ENCODE data around the gene SPPL2A. TPM values are rescaled to one million over a fixed set of nuclear protein-coding genes. Genes with fewer than 3 reads are reported as not detected.
"Not testable (repeated sequence)": the region's sequence is repeated elsewhere in the genome, so short reads cannot be mapped to it uniquely, and the experiment has no call there.

SPPL2A gene
- 69.3 TPM for total RNA-seq (ENCODE audit: insufficient read depth, low replicate concordance)

- peak; percentile 94 for DNase-seq (ENCODE audit: low spot score)
Measured at GRCh38 chr15:50765195-50765967, at the start of gene SPPL2A. Gene SPPL2A (minus strand): TSS chr15:50765706. CDS start chr15:50765533, 173 bp downstream.

- no peak for DNase-seq (ENCODE audit: low spot score)
Measured at GRCh38 chr15:50814634-50815033, 49.1 kb upstream of the SPPL2A start.

GRCh38 chr15:50813865-50814264 lies 48.4 kb upstream of the SPPL2A start:
- DNase-seq (ENCODE audit: low spot score) = no peak

- DNase-seq (ENCODE audit: low spot score) = no peak
Measured at GRCh38 chr15:50813089-50813488, 47.6 kb upstream of the SPPL2A start.

GRCh38 chr15:50812181-50812506 lies 46.6 kb upstream of the SPPL2A start:
- not testable (repeated sequence) for DNase-seq (ENCODE audit: low spot score)

- not testable (repeated sequence) for DNase-seq (ENCODE audit: low spot score)
Measured at GRCh38 chr15:50811461-50812180, 46.1 kb upstream of the SPPL2A start.

GRCh38 chr15:50810128-50810527 lies 44.6 kb upstream of the SPPL2A start:
- no peak for DNase-seq (ENCODE audit: low spot score)

GRCh38 chr15:50808728-50809127 lies 43.2 kb upstream of the SPPL2A start:
- no peak for DNase-seq (ENCODE audit: low spot score)

- DNase-seq (ENCODE audit: low spot score) = no peak
Measured at GRCh38 chr15:50803479-50804180, 38.1 kb upstream of the SPPL2A start.

- no peak for DNase-seq (ENCODE audit: low spot score)
Measured at GRCh38 chr15:50800715-50801114, 35.2 kb upstream of the SPPL2A start.

- peak; percentile 19 for DNase-seq (ENCODE audit: low spot score)
Measured at GRCh38 chr15:50798684-50799083, 33.2 kb upstream of the SPPL2A start.

GRCh38 chr15:50797926-50798325 lies 32.4 kb upstream of the SPPL2A start:
- DNase-seq (ENCODE audit: low spot score) = peak; percentile 84

- DNase-seq (ENCODE audit: low spot score) = no peak
Measured at GRCh38 chr15:50791486-50791885, 26.0 kb upstream of the SPPL2A start.

GRCh38 chr15:50790778-50791453 lies 25.4 kb upstream of the SPPL2A start:
- DNase-seq (ENCODE audit: low spot score) = no peak

- DNase-seq (ENCODE audit: low spot score) = no peak
Measured at GRCh38 chr15:50786871-50787270, 21.4 kb upstream of the SPPL2A start.

GRCh38 chr15:50786438-50786837 lies 20.9 kb upstream of the SPPL2A start:
- no peak for DNase-seq (ENCODE audit: low spot score)

GRCh38 chr15:50783895-50784294 lies 18.4 kb upstream of the SPPL2A start:
- DNase-seq (ENCODE audit: low spot score) = no peak

- DNase-seq (ENCODE audit: low spot score) = no peak
Measured at GRCh38 chr15:50783411-50783810, 17.9 kb upstream of the SPPL2A start.

GRCh38 chr15:50778086-50778485 lies 12.6 kb upstream of the SPPL2A start:
- no peak for DNase-seq (ENCODE audit: low spot score)

GRCh38 chr15:50777042-50777441 lies 11.5 kb upstream of the SPPL2A start:
- DNase-seq (ENCODE audit: low spot score) = no peak

- no peak for DNase-seq (ENCODE audit: low spot score)
Measured at GRCh38 chr15:50774450-50774849, 8.9 kb upstream of the SPPL2A start.

- no peak for DNase-seq (ENCODE audit: low spot score)
Measured at GRCh38 chr15:50773389-50773788, 7.9 kb upstream of the SPPL2A start.
